KMS-11 (cell line): ENCODE data around the gene MAN2A1.

ENCODE experiments used
- H2AFZ ChIP-seq: fragments of 200-600 bp; sonication (generic); 2 replicates; pipeline ENCODE4 v1.6.1; 2016; ENCODE audit warnings: antibody characterized with exemption, mixed run types, low read depth
- H3K27ac ChIP-seq: fragments of 200-600 bp; sonication (generic); 2 replicates; pipeline ENCODE4 v1.6.1; 2016; ENCODE audit warnings: mild to moderate bottlenecking, mixed run types
- H3K27me3 ChIP-seq: fragments of 200-600 bp; sonication (generic); 2 replicates; pipeline ENCODE4 v1.6.1; 2017; ENCODE audit warnings: mild to moderate bottlenecking, low read depth, mixed run types, moderate library complexity; ENCODE audit not compliant: insufficient read depth
- H3K36me3 ChIP-seq: fragments of 200-600 bp; sonication (generic); 2 replicates; pipeline ENCODE4 v1.6.1; 2017; ENCODE audit warnings: mild to moderate bottlenecking, mixed run types; ENCODE audit not compliant: insufficient read depth
- H3K4me1 ChIP-seq: fragments of 200-600 bp; sonication (generic); 2 replicates; pipeline ENCODE4 v1.6.1; 2016; ENCODE audit warnings: mild to moderate bottlenecking, low read depth, mixed run types; ENCODE audit not compliant: poor library complexity, severe bottlenecking
- H3K4me2 ChIP-seq: fragments of 200-600 bp; sonication (generic); 2 replicates; pipeline ENCODE4 v1.7.0; 2016; ENCODE audit warnings: mild to moderate bottlenecking, mixed run types
- H3K4me3 ChIP-seq: fragments of 200-600 bp; sonication (generic); IDR thresholded peaks from 2 replicates; pipeline ENCODE4 v1.6.1; 2017; ENCODE audit warnings: low read depth, low read length, mixed read lengths; ENCODE audit not compliant: insufficient read depth
- H3K79me2 ChIP-seq: fragments of 200-600 bp; sonication (generic); 2 replicates; pipeline ENCODE4 v1.6.1; 2016; ENCODE audit warnings: low read depth, mixed run types; ENCODE audit not compliant: insufficient read depth
- H3K9ac ChIP-seq: fragments of 200-600 bp; sonication (generic); 2 replicates; pipeline ENCODE4 v1.6.1; 2016; ENCODE audit warnings: mild to moderate bottlenecking, mixed run types
- H4K20me1 ChIP-seq: fragments of 200-600 bp; sonication (generic); 2 replicates; pipeline ENCODE4 v1.6.1; 2016; ENCODE audit warnings: mild to moderate bottlenecking, mixed run types; ENCODE audit not compliant: insufficient read depth
- TF ChIP-seq, protein P1 (sequence below): fragments of 200-600 bp; sonication (generic); conservative IDR thresholded peaks from 2 replicates; pipeline ENCODE4 v1.6.1; 2017; ENCODE audit warnings: low read depth, mild to moderate bottlenecking, antibody characterized with exemption, low read length, moderate library complexity, mixed read lengths

MAN2A1 gene

DNA sequence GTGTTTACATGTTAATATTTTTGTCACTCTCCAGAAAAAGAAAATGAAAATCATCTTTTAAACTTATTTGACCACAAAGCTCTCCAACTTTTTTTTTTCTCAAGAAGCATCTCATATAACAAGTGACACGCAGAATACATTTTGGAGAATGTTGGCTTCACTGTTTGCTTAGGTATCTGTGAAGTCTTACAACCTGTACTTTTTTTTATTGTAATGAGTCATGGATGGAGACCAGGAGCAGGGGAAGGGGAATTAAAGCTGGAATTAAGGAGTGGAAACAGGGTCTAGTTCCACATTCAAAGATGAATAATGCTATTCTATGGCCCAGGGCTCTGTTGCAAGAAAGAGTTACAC lies 211.9 kb downstream of the MAN2A1 start:
- Histone ChIP-seq H3K79me2 (no peaks in the 10 kb centered on the region), H3K27ac (no peak overlapping the region), H3K9ac (no peak overlapping the region), H3K36me3 (no peaks in the 10 kb centered on the region), H3K27me3 (no peaks in the 10 kb centered on the region), H3K4me1 (peaks cover 8% of the 10 kb centered on the region), H4K20me1 (no peaks in the 10 kb centered on the region), H3K4me3 (no peak overlapping the region), H3K4me2 (no peak overlapping the region), H2AFZ (no peak overlapping the region)
- TF ChIP-seq, protein P1, sequence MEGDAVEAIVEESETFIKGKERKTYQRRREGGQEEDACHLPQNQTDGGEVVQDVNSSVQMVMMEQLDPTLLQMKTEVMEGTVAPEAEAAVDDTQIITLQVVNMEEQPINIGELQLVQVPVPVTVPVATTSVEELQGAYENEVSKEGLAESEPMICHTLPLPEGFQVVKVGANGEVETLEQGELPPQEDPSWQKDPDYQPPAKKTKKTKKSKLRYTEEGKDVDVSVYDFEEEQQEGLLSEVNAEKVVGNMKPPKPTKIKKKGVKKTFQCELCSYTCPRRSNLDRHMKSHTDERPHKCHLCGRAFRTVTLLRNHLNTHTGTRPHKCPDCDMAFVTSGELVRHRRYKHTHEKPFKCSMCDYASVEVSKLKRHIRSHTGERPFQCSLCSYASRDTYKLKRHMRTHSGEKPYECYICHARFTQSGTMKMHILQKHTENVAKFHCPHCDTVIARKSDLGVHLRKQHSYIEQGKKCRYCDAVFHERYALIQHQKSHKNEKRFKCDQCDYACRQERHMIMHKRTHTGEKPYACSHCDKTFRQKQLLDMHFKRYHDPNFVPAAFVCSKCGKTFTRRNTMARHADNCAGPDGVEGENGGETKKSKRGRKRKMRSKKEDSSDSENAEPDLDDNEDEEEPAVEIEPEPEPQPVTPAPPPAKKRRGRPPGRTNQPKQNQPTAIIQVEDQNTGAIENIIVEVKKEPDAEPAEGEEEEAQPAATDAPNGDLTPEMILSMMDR = no peak

DNA sequence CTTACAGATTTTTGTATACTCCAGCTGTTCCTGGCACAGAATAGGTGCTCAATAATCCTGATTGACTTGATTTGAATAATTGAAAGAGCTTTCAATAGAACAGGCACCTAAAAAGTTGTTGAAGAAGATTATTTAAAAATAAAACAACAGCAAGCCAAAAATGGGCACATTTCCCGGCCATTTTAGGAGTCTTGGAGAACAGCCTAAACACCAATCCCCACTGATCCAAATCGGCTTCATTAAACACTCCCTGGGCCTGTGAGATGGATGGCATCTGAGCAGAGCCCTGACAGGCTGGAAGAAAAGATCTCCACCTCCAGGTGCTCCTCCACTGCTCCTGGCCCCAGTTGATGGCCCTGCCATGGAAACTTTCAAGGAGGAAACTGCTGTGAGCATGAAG lies 213.3 kb downstream of the MAN2A1 start:
- no peak overlapping the region for H3K9ac ChIP-seq
- no peaks in the 10 kb centered on the region for H4K20me1 ChIP-seq
- TF ChIP-seq, protein P1 = no peak
- H3K4me1 ChIP-seq = peaks cover 8% of the 10 kb centered on the region
- no peak overlapping the region for H3K4me2 ChIP-seq
- no peaks in the 10 kb centered on the region for H3K36me3 ChIP-seq
- H3K4me3 ChIP-seq = no peak overlapping the region
- H3K79me2 ChIP-seq = no peaks in the 10 kb centered on the region
- no peak overlapping the region for H2AFZ ChIP-seq
- no peaks in the 10 kb centered on the region for H3K27me3 ChIP-seq
- no peak overlapping the region for H3K27ac ChIP-seq

DNA sequence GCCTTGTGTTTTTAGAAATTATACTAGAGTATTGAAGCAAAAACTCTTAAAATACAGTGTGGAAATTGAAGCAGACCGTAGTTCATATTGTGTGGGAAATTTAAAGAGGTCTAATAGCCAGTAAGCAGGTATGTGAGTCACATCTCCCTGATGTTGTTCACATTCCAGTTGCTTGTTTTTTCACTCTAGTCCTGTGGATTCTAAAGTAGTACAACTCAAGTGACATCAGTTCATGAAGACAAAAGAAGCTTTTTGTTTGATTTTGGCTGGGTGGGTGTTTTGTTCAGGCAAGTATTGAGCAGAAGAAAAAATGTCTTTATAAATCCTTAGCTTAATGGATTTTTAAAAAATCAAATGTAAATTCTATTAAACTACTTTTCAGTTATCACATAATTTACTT lies 216.2 kb downstream of the MAN2A1 start:
- Histone ChIP-seq H3K79me2 (no peaks in the 10 kb centered on the region), H4K20me1 (no peaks in the 10 kb centered on the region), H3K27me3 (no peaks in the 10 kb centered on the region), H3K36me3 (no peaks in the 10 kb centered on the region), H3K27ac (no peak overlapping the region), H3K4me3 (no peak overlapping the region), H3K9ac (no peak overlapping the region), H2AFZ (no peak overlapping the region), H3K4me2 (no peak overlapping the region), H3K4me1 (peaks cover 4% of the 10 kb centered on the region)
- TF ChIP-seq, protein P1 = no peak

DNA sequence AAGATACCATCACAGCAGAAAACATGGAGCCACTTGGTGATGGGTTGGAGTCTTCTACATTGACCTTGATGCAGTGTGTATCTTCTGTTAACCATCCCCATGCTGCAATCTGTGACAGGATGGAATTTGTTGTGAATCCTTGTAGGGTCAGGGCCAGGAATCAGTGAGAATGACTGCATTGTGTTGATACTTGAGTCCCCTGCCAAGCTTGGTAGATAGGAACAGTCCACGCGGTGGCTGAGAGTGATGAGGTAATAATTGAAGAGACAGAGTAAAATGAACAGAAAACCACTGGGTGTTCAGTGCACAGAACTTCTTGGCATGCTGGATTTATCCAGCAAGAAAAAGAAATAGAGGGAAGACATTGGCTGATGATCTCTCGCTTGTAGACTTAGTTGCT lies 217.5 kb downstream of the MAN2A1 start:
- H3K27me3 ChIP-seq = no peaks in the 10 kb centered on the region
- H3K79me2 ChIP-seq = no peaks in the 10 kb centered on the region
- no peaks in the 10 kb centered on the region for H4K20me1 ChIP-seq
- no peak overlapping the region for H3K27ac ChIP-seq
- H3K4me1 ChIP-seq = peaks cover under 1% of the 10 kb centered on the region
- no peak overlapping the region for H3K9ac ChIP-seq
- no peak overlapping the region for H3K4me2 ChIP-seq
- no peak overlapping the region for H3K4me3 ChIP-seq
- H2AFZ ChIP-seq = no peak overlapping the region
- TF ChIP-seq, protein P1 = no peak
- H3K36me3 ChIP-seq = no peaks in the 10 kb centered on the region

DNA sequence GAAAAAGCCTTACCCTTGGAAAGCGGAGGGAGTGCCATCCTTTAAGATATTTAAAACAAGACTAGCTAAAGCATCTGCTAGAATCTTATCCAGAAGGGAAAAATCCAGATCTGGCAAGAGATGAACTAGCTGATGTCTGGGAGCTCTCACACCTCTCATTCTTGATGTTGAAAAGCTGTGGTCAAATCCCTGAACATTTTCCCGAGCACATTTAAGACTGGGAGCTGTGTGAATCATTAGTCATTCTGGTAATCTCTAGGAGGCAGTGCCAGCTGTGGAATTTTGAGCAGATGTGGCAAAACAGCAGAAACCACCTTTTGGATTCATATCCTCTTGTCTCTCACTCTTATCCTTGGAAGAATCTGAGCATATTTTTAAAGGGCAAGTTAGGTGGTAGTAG lies 218.0 kb downstream of the MAN2A1 start:
- Histone ChIP-seq H3K27ac (no peak overlapping the region), H2AFZ (no peak overlapping the region), H3K4me3 (no peak overlapping the region), H3K4me1 (peaks cover 6% of the 10 kb centered on the region), H3K4me2 (no peak overlapping the region), H4K20me1 (no peaks in the 10 kb centered on the region), H3K36me3 (no peaks in the 10 kb centered on the region), H3K27me3 (no peaks in the 10 kb centered on the region), H3K9ac (no peak overlapping the region), H3K79me2 (no peaks in the 10 kb centered on the region)
- TF ChIP-seq, protein P1 = no peak
